Measurements from ENCODE around the gene PARM1.

PARM1 gene

GRCh38 chr4:75089206-75089605, 156.3 kb downstream of the PARM1 start:
- Histone ChIP-seq H3K9me3 (ENCODE audit: low read length) (no peaks in the 10 kb centered on the region), H3K4me3 (ENCODE audit: low read depth in 1 of 2, low read length in 2 of 2) (no peak overlapping the region), H3K9ac (ENCODE audit: low read length) (no peak overlapping the region)

GRCh38 chr4:75099321-75099720, 166.4 kb downstream of the PARM1 start:
- Histone ChIP-seq H3K27ac (ENCODE audit: low read depth, low read length) (no peak overlapping the region), H3K4me1 (ENCODE audit: insufficient read depth, low read length) (no peaks in the 10 kb centered on the region)

More at GRCh38 chr4:75089206-75089605, 156.3 kb downstream of the PARM1 start:
- Histone ChIP-seq H3K27me3 (ENCODE audit: control insufficient read depth in 1 of 2, insufficient read depth in 2 of 2, low read length in 2 of 2) (no peaks in the 10 kb centered on the region), H3K36me3 (ENCODE audit: insufficient read depth, low read length) (no peaks in the 10 kb centered on the region), H3K27ac (ENCODE audit: low read depth, low read length) (no peak overlapping the region), H3K4me1 (ENCODE audit: insufficient read depth, low read length) (peaks cover 6% of the 10 kb centered on the region)

More at GRCh38 chr4:75099321-75099720, 166.4 kb downstream of the PARM1 start:
- no peak overlapping the region for H3K9ac ChIP-seq (ENCODE audit: low read length)
- no peaks in the 10 kb centered on the region for H3K27me3 ChIP-seq (ENCODE audit: control insufficient read depth in 1 of 2, insufficient read depth in 2 of 2, low read length in 2 of 2)
- H3K36me3 ChIP-seq (ENCODE audit: insufficient read depth, low read length) = no peaks in the 10 kb centered on the region
- H3K9me3 ChIP-seq (ENCODE audit: low read length) = no peaks in the 10 kb centered on the region
- no peak overlapping the region for H3K4me3 ChIP-seq (ENCODE audit: low read depth in 1 of 2, low read length in 2 of 2)

Measured in muscle layer of colon (tissue), 2 donors.